ENCODE results near the gene NCKAP5.

DNA sequence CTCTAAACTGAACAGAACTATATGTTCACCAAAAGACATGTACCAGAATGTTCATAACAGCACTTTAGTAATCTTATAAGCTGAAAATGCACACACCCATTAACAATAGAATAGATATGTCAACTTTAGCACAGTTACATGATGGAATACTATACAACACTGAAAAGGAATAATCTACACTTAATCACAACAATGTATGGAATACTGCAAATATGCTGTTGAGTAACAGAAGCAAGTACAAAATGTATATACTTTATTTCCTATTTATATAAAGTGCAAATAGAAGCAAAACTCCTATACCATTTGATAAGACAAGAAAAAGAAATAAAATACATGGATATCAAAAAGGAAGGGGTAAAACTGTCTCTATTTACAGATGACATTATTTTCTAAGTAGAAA is 352.8 kb downstream of the NCKAP5 start:
- TF ChIP-seq IKZF4 (CRISPR knock-in tag; IDR thresholded peaks at IDR 0.05; ENCODE audit: borderline replicate concordance, low read depth, not compliant biosample characterization) (no peak), CCAR2 (optimal IDR thresholded peaks at IDR 0.05; ENCODE audit: low read depth, low read length) (no peak), ZBTB21 (CRISPR knock-in tag; IDR thresholded peaks at IDR 0.05) (no peak), EP300 (IDR thresholded peaks at IDR 0.05; ENCODE audit: low read depth in 2 of 2, low read length in 2 of 2) (no peak), EP300 (CRISPR knock-in tag; IDR thresholded peaks at IDR 0.05; ENCODE audit: borderline replicate concordance) (no peak), EZH2 (conservative IDR thresholded peaks at IDR 0.05; ENCODE audit: low read depth, low read length) (no peak), SP2 (CRISPR knock-in tag; IDR thresholded peaks at IDR 0.05) (no peak), ZFX (CRISPR knock-in tag; IDR thresholded peaks at IDR 0.05; ENCODE audit: low read depth) (no peak), ZNF670 (CRISPR knock-in tag; IDR thresholded peaks at IDR 0.05; ENCODE audit: borderline replicate concordance) (no peak)
- TF ChIP-seq, protein P1, sequence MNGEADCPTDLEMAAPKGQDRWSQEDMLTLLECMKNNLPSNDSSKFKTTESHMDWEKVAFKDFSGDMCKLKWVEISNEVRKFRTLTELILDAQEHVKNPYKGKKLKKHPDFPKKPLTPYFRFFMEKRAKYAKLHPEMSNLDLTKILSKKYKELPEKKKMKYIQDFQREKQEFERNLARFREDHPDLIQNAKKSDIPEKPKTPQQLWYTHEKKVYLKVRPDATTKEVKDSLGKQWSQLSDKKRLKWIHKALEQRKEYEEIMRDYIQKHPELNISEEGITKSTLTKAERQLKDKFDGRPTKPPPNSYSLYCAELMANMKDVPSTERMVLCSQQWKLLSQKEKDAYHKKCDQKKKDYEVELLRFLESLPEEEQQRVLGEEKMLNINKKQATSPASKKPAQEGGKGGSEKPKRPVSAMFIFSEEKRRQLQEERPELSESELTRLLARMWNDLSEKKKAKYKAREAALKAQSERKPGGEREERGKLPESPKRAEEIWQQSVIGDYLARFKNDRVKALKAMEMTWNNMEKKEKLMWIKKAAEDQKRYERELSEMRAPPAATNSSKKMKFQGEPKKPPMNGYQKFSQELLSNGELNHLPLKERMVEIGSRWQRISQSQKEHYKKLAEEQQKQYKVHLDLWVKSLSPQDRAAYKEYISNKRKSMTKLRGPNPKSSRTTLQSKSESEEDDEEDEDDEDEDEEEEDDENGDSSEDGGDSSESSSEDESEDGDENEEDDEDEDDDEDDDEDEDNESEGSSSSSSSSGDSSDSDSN (CRISPR knock-in tag; IDR thresholded peaks at IDR 0.05): no peak
- TF ChIP-seq, protein P2, sequence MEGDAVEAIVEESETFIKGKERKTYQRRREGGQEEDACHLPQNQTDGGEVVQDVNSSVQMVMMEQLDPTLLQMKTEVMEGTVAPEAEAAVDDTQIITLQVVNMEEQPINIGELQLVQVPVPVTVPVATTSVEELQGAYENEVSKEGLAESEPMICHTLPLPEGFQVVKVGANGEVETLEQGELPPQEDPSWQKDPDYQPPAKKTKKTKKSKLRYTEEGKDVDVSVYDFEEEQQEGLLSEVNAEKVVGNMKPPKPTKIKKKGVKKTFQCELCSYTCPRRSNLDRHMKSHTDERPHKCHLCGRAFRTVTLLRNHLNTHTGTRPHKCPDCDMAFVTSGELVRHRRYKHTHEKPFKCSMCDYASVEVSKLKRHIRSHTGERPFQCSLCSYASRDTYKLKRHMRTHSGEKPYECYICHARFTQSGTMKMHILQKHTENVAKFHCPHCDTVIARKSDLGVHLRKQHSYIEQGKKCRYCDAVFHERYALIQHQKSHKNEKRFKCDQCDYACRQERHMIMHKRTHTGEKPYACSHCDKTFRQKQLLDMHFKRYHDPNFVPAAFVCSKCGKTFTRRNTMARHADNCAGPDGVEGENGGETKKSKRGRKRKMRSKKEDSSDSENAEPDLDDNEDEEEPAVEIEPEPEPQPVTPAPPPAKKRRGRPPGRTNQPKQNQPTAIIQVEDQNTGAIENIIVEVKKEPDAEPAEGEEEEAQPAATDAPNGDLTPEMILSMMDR (CRISPR knock-in tag; IDR thresholded peaks at IDR 0.05): no peak
- TF ChIP-seq, protein P3, sequence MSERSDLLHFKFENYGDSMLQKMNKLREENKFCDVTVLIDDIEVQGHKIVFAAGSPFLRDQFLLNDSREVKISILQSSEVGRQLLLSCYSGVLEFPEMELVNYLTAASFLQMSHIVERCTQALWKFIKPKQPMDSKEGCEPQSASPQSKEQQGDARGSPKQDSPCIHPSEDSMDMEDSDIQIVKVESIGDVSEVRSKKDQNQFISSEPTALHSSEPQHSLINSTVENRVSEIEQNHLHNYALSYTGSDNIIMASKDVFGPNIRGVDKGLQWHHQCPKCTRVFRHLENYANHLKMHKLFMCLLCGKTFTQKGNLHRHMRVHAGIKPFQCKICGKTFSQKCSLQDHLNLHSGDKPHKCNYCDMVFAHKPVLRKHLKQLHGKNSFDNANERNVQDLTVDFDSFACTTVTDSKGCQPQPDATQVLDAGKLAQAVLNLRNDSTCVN (CRISPR knock-in tag; IDR thresholded peaks at IDR 0.05; ENCODE audit: borderline replicate concordance): no peak
- TF ChIP-seq, protein P4, sequence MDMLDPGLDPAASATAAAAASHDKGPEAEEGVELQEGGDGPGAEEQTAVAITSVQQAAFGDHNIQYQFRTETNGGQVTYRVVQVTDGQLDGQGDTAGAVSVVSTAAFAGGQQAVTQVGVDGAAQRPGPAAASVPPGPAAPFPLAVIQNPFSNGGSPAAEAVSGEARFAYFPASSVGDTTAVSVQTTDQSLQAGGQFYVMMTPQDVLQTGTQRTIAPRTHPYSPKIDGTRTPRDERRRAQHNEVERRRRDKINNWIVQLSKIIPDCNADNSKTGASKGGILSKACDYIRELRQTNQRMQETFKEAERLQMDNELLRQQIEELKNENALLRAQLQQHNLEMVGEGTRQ (IDR thresholded peaks at IDR 0.05; ENCODE audit: low read depth, low read length): no peak
- TF ChIP-seq, protein P4 (CRISPR knock-in tag; IDR thresholded peaks at IDR 0.05; ENCODE audit: borderline replicate concordance): no peak

Data from HepG2 (cell line).